Trophoblast cell (in vitro differentiated cells and primary cell): ENCODE results near the gene TRIM42. TPM values are rescaled to one million over a fixed set of nuclear protein-coding genes. Genes with fewer than 3 reads are reported as not detected.

Source experiments
- DNase-seq, 2 donors: peaks; one replicate each; pipeline ENCODE4 v3.0.0-alpha.2; 2016
- H2AFZ ChIP-seq: 2 replicates; pipeline ENCODE4 v1.6.1; 2013; ENCODE audit warnings: low read length, moderate library complexity, mild to moderate bottlenecking; ENCODE audit not compliant: insufficient read depth, poor library complexity
- H2AK5ac ChIP-seq: 2 replicates; pipeline ENCODE4 v1.6.1; 2013; ENCODE audit warnings: mild to moderate bottlenecking, low read length
- H2BK120ac ChIP-seq: 2 replicates; pipeline ENCODE4 v1.6.1; 2013; ENCODE audit warnings: low read length, mild to moderate bottlenecking, moderate library complexity; ENCODE audit not compliant: insufficient read depth, poor library complexity
- H2BK12ac ChIP-seq: 2 replicates; pipeline ENCODE4 v1.6.1; 2013; ENCODE audit warnings: mild to moderate bottlenecking, low read length, moderate library complexity
- H2BK5ac ChIP-seq: 2 replicates; pipeline ENCODE4 v1.6.1; 2013; ENCODE audit warnings: low read length, low read depth, moderate library complexity, mild to moderate bottlenecking; ENCODE audit not compliant: poor library complexity
- H3K14ac ChIP-seq: 2 replicates; pipeline ENCODE4 v1.6.1; 2013; ENCODE audit warnings: mild to moderate bottlenecking, low read length
- H3K18ac ChIP-seq: 2 replicates; pipeline ENCODE4 v1.6.1; 2013; ENCODE audit warnings: mild to moderate bottlenecking, low read length
- H3K23ac ChIP-seq: 2 replicates; pipeline ENCODE4 v1.6.1; 2013; ENCODE audit warnings: low read length
- H3K27ac ChIP-seq: 2 replicates; pipeline ENCODE4 v1.5.1; 2013; ENCODE audit warnings: low read depth, mild to moderate bottlenecking, inconsistent platforms, low read length, moderate library complexity
- H3K27me3 ChIP-seq: 2 replicates; pipeline ENCODE4 v1.6.1; 2013; ENCODE audit warnings: inconsistent platforms, mild to moderate bottlenecking, low read length, moderate library complexity; ENCODE audit not compliant: insufficient read depth
- H3K36me3 ChIP-seq, 2 experiments: 1 replicate in 1 of 2; 2 replicates in 1 of 2; pipeline ENCODE4 v1.6.1; 2013; ENCODE audit warnings: low read length in 2 of 2, mild to moderate bottlenecking in 2 of 2, moderate library complexity in 1 of 2; ENCODE audit not compliant: insufficient read depth in 2 of 2, control insufficient read depth in 1 of 2
- H3K4ac ChIP-seq: 2 replicates; pipeline ENCODE4 v1.6.1; 2013; ENCODE audit warnings: low read depth, mild to moderate bottlenecking, low read length, moderate library complexity
- H3K4me1 ChIP-seq, 2 experiments: 1 replicate in 1 of 2; 2 replicates in 1 of 2; pipeline ENCODE4 v1.6.1; 2013; ENCODE audit warnings: low read length in 2 of 2, mild to moderate bottlenecking in 2 of 2, moderate library complexity in 1 of 2; ENCODE audit not compliant: insufficient read depth in 2 of 2, control insufficient read depth in 1 of 2
- H3K4me2 ChIP-seq: 2 replicates; pipeline ENCODE4 v1.6.1; 2013; ENCODE audit warnings: inconsistent platforms, mild to moderate bottlenecking, low read length, moderate library complexity
- H3K4me3 ChIP-seq: 2 replicates; pipeline ENCODE4 v1.5.1; 2013; ENCODE audit warnings: mild to moderate bottlenecking, low read depth, low read length, inconsistent platforms
- H3K79me1 ChIP-seq: one replicate; pipeline ENCODE4 v1.6.1; 2013; ENCODE audit warnings: low read length
- H3K79me2 ChIP-seq: 2 replicates; pipeline ENCODE4 v1.6.1; 2013; ENCODE audit warnings: low read length, mild to moderate bottlenecking; ENCODE audit not compliant: control insufficient read depth, insufficient read depth, poor library complexity
- H3K9ac ChIP-seq: 2 replicates; pipeline ENCODE4 v1.6.1; 2013; ENCODE audit warnings: mild to moderate bottlenecking, low read length
- H3K9me3 ChIP-seq: 2 replicates; pipeline ENCODE4 v1.6.1; 2013; ENCODE audit warnings: low read depth, mild to moderate bottlenecking, control low read depth, inconsistent platforms, low read length; ENCODE audit not compliant: insufficient read depth
- H4K12ac ChIP-seq: 2 replicates; pipeline ENCODE4 v1.6.1; 2013; ENCODE audit warnings: low read depth, mild to moderate bottlenecking, low read length, moderate library complexity
- H4K8ac ChIP-seq: 2 replicates; pipeline ENCODE4 v1.6.1; 2013; ENCODE audit warnings: low read depth, mild to moderate bottlenecking, low read length, moderate library complexity
- H4K91ac ChIP-seq: one replicate; pipeline ENCODE4 v1.6.1; 2013; ENCODE audit warnings: low read depth, mild to moderate bottlenecking, low read length, moderate library complexity
- WGBS: extraction: QIAGEN DNeasy Blood & Tissue Kit; methylation state at CpG from one replicate; pipeline ENCODE4 v1.1.7; 2013; ENCODE audit warnings: missing lambda C conversion rate; ENCODE audit not compliant: insufficient read length, insufficient coverage; ENCODE audit errors: extremely low coverage; 5-methylcytosine and 5-hydroxymethylcytosine counted together
- polyA plus RNA-seq: library from polyadenylated mRNA; stranded (reverse); fragments of 200-250 nt; gene quantifications from 2 replicates; pipeline ENCODE4 v1.2.3, GENCODE V29; 2013

Gene TRIM42
- polyA plus RNA-seq = 0.01 and 0.03 TPM in 2 replicates

DNA sequence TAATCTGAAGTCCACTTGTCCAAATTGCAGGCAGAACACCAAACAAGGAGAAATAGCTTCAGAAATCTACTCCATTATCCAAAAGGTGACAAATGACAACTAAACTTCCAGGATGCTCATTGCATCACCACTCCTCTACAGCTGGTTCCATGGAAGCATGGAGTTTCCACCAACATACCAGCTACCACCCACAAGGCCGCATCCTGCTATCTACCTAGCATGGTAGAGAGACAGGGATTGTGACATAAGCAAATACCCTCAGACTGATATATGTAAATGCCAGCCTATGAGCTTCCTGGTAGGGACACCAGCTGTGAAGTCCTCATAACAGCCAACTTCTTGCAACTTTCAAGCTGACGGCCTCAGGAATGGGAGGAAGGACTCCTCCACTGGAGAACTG is at the start of gene TRIM42:
Gene TRIM42 (plus strand): TSS at position 301 of the 400 bp plus-strand sequence. CDS start 166 bp downstream, outside the sequence.
- H2AK5ac ChIP-seq = no peak within 1 kb of the TSS
- no peak for DNase-seq
- H2BK5ac ChIP-seq = no peak within 1 kb of the TSS
- no peaks in the 10 kb centered on the region for H3K79me1 ChIP-seq
- H3K18ac ChIP-seq = no peak within 1 kb of the TSS
- no CpG with 5 or more reads among the region's 2 CpGs for WGBS
- no peak within 1 kb of the TSS for H3K23ac ChIP-seq
- no peaks in the 10 kb centered on the region for H3K27me3 ChIP-seq
- no peak within 1 kb of the TSS for H2AFZ ChIP-seq
- H2BK120ac ChIP-seq = no peak within 1 kb of the TSS
- no peak within 1 kb of the TSS for H3K4me3 ChIP-seq
- no peak within 1 kb of the TSS for H3K14ac ChIP-seq
- H4K12ac ChIP-seq = no peak within 1 kb of the TSS
- H3K36me3 ChIP-seq = no peaks in the 10 kb centered on the region
- H3K27ac ChIP-seq = no peak within 1 kb of the TSS
- H4K8ac ChIP-seq = no peak within 1 kb of the TSS
- no peak within 1 kb of the TSS for H4K91ac ChIP-seq
- no peaks in the 10 kb centered on the region for H3K9me3 ChIP-seq
- no peak within 1 kb of the TSS for H3K9ac ChIP-seq
- H3K4me2 ChIP-seq = no peak within 1 kb of the TSS
- H3K4ac ChIP-seq = no peak within 1 kb of the TSS
- no peaks in the 10 kb centered on the region for H3K79me2 ChIP-seq
- no peak within 1 kb of the TSS for H2BK12ac ChIP-seq
- no peaks in the 10 kb centered on the region for H3K4me1 ChIP-seq

DNA sequence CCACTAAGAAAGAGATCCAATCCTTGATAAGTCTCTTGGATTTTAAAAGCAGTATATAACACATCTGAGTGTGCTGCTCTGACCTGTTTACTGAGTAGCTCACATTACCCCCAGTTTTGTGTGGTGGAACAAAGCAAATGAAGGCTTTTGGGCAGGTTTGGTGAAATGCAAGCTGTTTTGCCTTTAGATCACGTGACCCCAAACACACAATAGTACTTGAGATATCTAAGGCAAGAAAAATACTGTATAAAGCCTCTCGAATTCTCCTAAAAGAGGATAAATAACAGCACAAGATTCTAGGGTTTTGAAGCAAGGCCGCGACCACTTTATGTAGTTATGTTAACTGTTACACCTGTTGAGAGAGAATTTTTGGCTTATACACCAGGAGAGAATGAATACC is 49.3 kb upstream of the TRIM42 start:
- WGBS = no CpG with 5 or more reads among the region's 4 CpGs
- Histone ChIP-seq H3K4me3 (no peak overlapping the region), H3K79me1 (peaks cover 11% of the 10 kb centered on the region), H2BK12ac (no peak overlapping the region), H4K8ac (no peak overlapping the region), H2BK5ac (no peak overlapping the region), H3K4me2 (no peak overlapping the region), H4K91ac (no peak overlapping the region), H2AK5ac (no peak overlapping the region), H4K12ac (no peak overlapping the region), H3K79me2 (no peaks in the 10 kb centered on the region), H3K18ac (no peak overlapping the region), H3K27ac (no peak overlapping the region), H3K14ac (no peak overlapping the region), H2BK120ac (no peak overlapping the region), H3K4ac (no peak overlapping the region), H2AFZ (no peak overlapping the region), H3K23ac (no peak overlapping the region), H3K27me3 (no peaks in the 10 kb centered on the region), H3K36me3 (no peaks in the 10 kb centered on the region), H3K4me1 (peaks cover 8 to 17% of the 10 kb centered on the region in 2 experiments), H3K9ac (no peak overlapping the region), H3K9me3 (no peaks in the 10 kb centered on the region)
- no peak for DNase-seq

DNA sequence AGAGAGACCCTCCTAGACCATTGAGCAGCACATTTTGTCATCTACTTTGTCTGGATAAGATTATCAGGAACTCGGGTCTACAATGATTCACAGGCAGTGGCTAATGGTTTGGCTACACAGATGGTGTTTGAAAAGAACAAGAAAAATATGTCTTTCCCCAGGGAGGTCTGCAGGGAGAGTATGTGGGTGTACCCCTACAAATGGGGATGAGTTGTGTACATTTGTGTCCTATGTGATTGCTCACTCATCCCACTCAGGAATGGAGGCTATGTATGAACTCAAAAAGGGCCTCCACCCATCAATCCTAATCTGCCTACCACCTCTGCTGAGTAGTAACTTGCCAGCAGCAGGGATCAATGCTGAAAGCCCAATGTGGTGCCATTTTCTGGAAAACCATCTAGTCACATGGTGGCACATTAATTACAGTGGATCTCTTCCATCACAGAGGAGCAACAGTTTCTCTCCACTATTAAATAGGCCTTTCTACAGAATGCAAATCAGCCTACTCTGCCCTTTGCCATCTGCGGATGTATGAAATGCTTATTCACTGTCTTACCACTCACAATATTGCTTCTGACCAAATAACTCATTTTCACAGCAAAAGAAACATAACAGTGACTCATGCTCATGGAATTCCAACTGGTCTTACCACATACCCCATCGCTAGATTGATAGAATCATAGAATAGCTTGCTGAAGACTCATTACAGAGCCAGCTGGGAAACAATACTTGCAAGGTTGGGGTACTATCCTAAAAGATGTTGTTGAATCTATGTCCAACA is 48.3 kb upstream of the TRIM42 start:
- Histone ChIP-seq H3K18ac (no peak overlapping the region), H3K27me3 (no peaks in the 10 kb centered on the region), H3K4me1 (peaks cover 8 to 19% of the 10 kb centered on the region in 2 experiments), H3K23ac (no peak overlapping the region), H3K27ac (peak overlapping the region; percentile 28), H2BK5ac (peak overlapping the region; percentile 37), H2BK12ac (peak overlapping the region; percentile 37), H3K4me3 (no peak overlapping the region), H4K91ac (peak overlapping the region; percentile 45), H3K79me1 (peaks cover 13% of the 10 kb centered on the region), H3K36me3 (no peaks in the 10 kb centered on the region), H3K4ac (no peak overlapping the region), H2BK120ac (peak overlapping the region; percentile 29), H3K4me2 (peak overlapping the region; percentile 21), H3K79me2 (no peaks in the 10 kb centered on the region), H3K14ac (peak overlapping the region; percentile 18), H4K8ac (no peak overlapping the region), H3K9me3 (no peaks in the 10 kb centered on the region), H2AFZ (peak overlapping the region; percentile 8), H3K9ac (no peak overlapping the region), H4K12ac (no peak overlapping the region), H2AK5ac (no peak overlapping the region)
- WGBS = no CpG with 5 or more reads among the region's 3 CpGs
- DNase-seq = peak; percentile 88 to 99

DNA sequence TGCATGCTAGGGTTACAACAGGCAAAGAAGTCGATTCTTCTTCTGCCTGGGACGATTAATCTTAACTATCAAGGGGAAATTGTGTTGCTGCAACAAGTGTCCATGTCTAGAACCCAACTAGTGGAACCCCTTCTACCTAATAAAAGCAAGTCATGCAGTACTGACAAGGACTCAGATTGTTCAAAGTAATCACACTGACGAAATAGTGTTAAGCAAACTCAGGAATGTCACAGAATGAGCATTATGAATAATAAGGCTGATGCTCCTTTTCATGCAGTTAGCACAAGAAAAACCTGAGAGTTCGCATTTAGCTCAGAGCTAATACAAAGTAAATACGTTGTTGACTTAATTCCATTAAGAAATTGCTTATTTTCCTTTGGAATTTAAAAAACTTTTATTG is 47.5 kb upstream of the TRIM42 start:
- no peak overlapping the region for H3K18ac ChIP-seq
- peaks cover 13% of the 10 kb centered on the region for H3K79me1 ChIP-seq
- WGBS = no CpG with 5 or more reads among the region's 5 CpGs
- H3K79me2 ChIP-seq = no peaks in the 10 kb centered on the region
- no peaks in the 10 kb centered on the region for H3K36me3 ChIP-seq
- no peak overlapping the region for H3K9ac ChIP-seq
- H2AFZ ChIP-seq = no peak overlapping the region
- H3K14ac ChIP-seq = peak overlapping the region; percentile 13
- H2BK12ac ChIP-seq = peak overlapping the region; percentile 19
- no peak overlapping the region for H3K4me3 ChIP-seq
- no peaks in the 10 kb centered on the region for H3K9me3 ChIP-seq
- H4K12ac ChIP-seq = no peak overlapping the region
- H3K27me3 ChIP-seq = no peaks in the 10 kb centered on the region
- DNase-seq = peak; percentile 5 to 86
- peaks cover 8 to 19% of the 10 kb centered on the region in 2 experiments for H3K4me1 ChIP-seq
- H3K4me2 ChIP-seq = no peak overlapping the region
- H4K91ac ChIP-seq = no peak overlapping the region
- H2BK120ac ChIP-seq = peak overlapping the region; percentile 35
- peak overlapping the region; percentile 2 for H2BK5ac ChIP-seq
- H3K4ac ChIP-seq = no peak overlapping the region
- H2AK5ac ChIP-seq = no peak overlapping the region
- H3K27ac ChIP-seq = no peak overlapping the region
- no peak overlapping the region for H4K8ac ChIP-seq
- H3K23ac ChIP-seq = no peak overlapping the region
